ENCODE measurements around the gene VHLL. TPM values are rescaled to one million over a fixed set of nuclear protein-coding genes. Genes with fewer than 3 reads are reported as not detected.
"Not testable (repeated sequence)": the region's sequence is repeated elsewhere in the genome, so short reads cannot be mapped to it uniquely, and the experiment has no call there.

The VHLL gene
- not detected for polyA plus RNA-seq (ENCODE audit: insufficient read length)

- no peak for DNase-seq (ENCODE audit: low read depth)
These were observed at the start of gene VHLL for GRCh38 chr1:156298852-156299357. Gene VHLL (minus strand): TSS chr1:156299307. CDS start chr1:156299189, 118 bp downstream.

- DNase-seq (ENCODE audit: low read depth), result no peak
These were observed 48.2 kb upstream of the VHLL start for GRCh38 chr1:156347331-156347730.

- DNase-seq (ENCODE audit: low read depth), result no peak
These were observed 47.5 kb upstream of the VHLL start for GRCh38 chr1:156346636-156347035.

GRCh38 chr1:156346035-156346434 lies 46.9 kb upstream of the VHLL start:
- not testable (repeated sequence) for DNase-seq (ENCODE audit: low read depth)

GRCh38 chr1:156344409-156344808 lies 45.3 kb upstream of the VHLL start:
- no peak for DNase-seq (ENCODE audit: low read depth)

GRCh38 chr1:156342166-156342955 lies 43.3 kb upstream of the VHLL start:
- DNase-seq (ENCODE audit: low read depth), result no peak

GRCh38 chr1:156338180-156338976 lies 39.3 kb upstream of the VHLL start, which contains the start of the genes CCT3 and TSACC:
Gene CCT3 (minus strand): TSS chr1:156338292. CDS start chr1:156338184, 108 bp downstream.
Gene TSACC (plus strand): TSS chr1:156338526. CDS start chr1:156339758, 1,232 bp downstream.
- peak; percentile 99 for DNase-seq (ENCODE audit: low read depth)

GRCh38 chr1:156337888-156338179 lies 38.7 kb upstream of the VHLL start:
- no peak for DNase-seq (ENCODE audit: low read depth)

GRCh38 chr1:156337052-156337887 lies 38.2 kb upstream of the VHLL start:
- no peak for DNase-seq (ENCODE audit: low read depth)

GRCh38 chr1:156336242-156336641 lies 37.1 kb upstream of the VHLL start:
- no peak for DNase-seq (ENCODE audit: low read depth)

GRCh38 chr1:156323179-156323578 lies 24.1 kb upstream of the VHLL start:
- not testable (repeated sequence) for DNase-seq (ENCODE audit: low read depth)

GRCh38 chr1:156320560-156320959 lies 21.5 kb upstream of the VHLL start:
- no peak for DNase-seq (ENCODE audit: low read depth)

- no peak for DNase-seq (ENCODE audit: low read depth)
These were observed 20.6 kb upstream of the VHLL start for GRCh38 chr1:156319664-156320063.

- DNase-seq (ENCODE audit: low read depth), result no peak
These were observed 17.8 kb upstream of the VHLL start for GRCh38 chr1:156316909-156317308.

GRCh38 chr1:156310962-156311361 lies 11.9 kb upstream of the VHLL start:
- no peak for DNase-seq (ENCODE audit: low read depth)

- no peak for DNase-seq (ENCODE audit: low read depth)
These were observed 9.0 kb upstream of the VHLL start for GRCh38 chr1:156308078-156308477.

GRCh38 chr1:156305215-156305614 lies 6.1 kb upstream of the VHLL start:
- DNase-seq (ENCODE audit: low read depth), result no peak

- no peak for DNase-seq (ENCODE audit: low read depth)
These were observed 4.1 kb upstream of the VHLL start for GRCh38 chr1:156303241-156303640.

GRCh38 chr1:156295391-156295947 lies 3.6 kb downstream of the VHLL start, which contains the start of gene GLMP:
Gene GLMP (minus strand): TSS chr1:156295679. CDS start chr1:156295645, 34 bp downstream.
- DNase-seq (ENCODE audit: low read depth), result peak; percentile 50

- DNase-seq (ENCODE audit: low read depth), result no peak
These were observed 5.2 kb downstream of the VHLL start for GRCh38 chr1:156293895-156294294.

- DNase-seq (ENCODE audit: low read depth), result no peak
These were observed 6.0 kb downstream of the VHLL start for GRCh38 chr1:156293098-156293434.
